Gastrocnemius medialis (tissue), 4 donors: ENCODE measurements around the gene MS4A1. TPM values are rescaled to one million over a fixed set of nuclear protein-coding genes. Genes with fewer than 3 reads are reported as not detected.

Experiments
- ATAC-seq, 2 donors: fragments of 150-250 bp; one replicate each; pipeline ENCODE4 v1.9.1; 2016
- DNase-seq, 2 donors: peaks; one replicate each; pipeline ENCODE4 v3.0.0-alpha.2; 2019
- H3K27ac ChIP-seq, 4 donors: fragments of 200-600 bp; sonication (generic); 1 replicate in 1 of 4; 2 replicates in 3 of 4; pipeline ENCODE4 v1.5.1; 2016 to 2018; ENCODE audit warnings: mild to moderate bottlenecking in 2 of 4, moderate library complexity in 1 of 4
- H3K27me3 ChIP-seq, 3 donors: fragments of 200-600 bp; sonication (generic) in 2 of 3; 1 replicate in 1 of 3; 2 replicates in 2 of 3; pipeline versions ENCODE4 v1.5.1 to v1.6.0; 2016 to 2019; ENCODE audit warnings: mild to moderate bottlenecking in 1 of 3, moderate library complexity in 1 of 3
- H3K36me3 ChIP-seq, 2 donors: fragments of 200-600 bp; sonication (generic) in 1 of 2; one replicate each; pipeline ENCODE4 v1.5.1; 2017 to 2018
- H3K4me1 ChIP-seq, 2 donors: fragments of 200-600 bp; sonication (generic) in 1 of 2; one replicate each; pipeline ENCODE4 v1.5.1; 2016 to 2017; ENCODE audit warnings: mild to moderate bottlenecking in 2 of 2
- H3K4me3 ChIP-seq, 4 donors: fragments of 200-600 bp; sonication (generic) in 3 of 4; 1 replicate in 1 of 4; 2 replicates in 3 of 4; pipeline ENCODE4 v1.5.1; 2016 to 2019; ENCODE audit warnings: mild to moderate bottlenecking in 2 of 4
- H3K9me3 ChIP-seq, 3 donors: fragments of 200-600 bp; sonication (generic) in 2 of 3; 1 replicate in 1 of 3; 2 replicates in 2 of 3; pipeline ENCODE4 v1.5.1; 2016 to 2019
- CTCF ChIP-seq, 5 experiments: fragments of 450-650 bp in 3 of 5; fragments of 200-600 bp in 2 of 5; sonication (generic) in 2 of 5; IDR thresholded peaks in 4 of 5; conservative IDR thresholded peaks in 1 of 5; 1 replicate in 4 of 5; 2 replicates in 1 of 5; pipeline ENCODE4 v1.5.1; 2016 to 2019; ENCODE audit warnings: antibody characterized with exemption in 5 of 5, mild to moderate bottlenecking in 3 of 5, moderate library complexity in 3 of 5
- POLR2A ChIP-seq, 2 donors: fragments of 450-650 bp; IDR thresholded peaks; one replicate each; pipeline ENCODE4 v1.6.1; 2017; ENCODE audit warnings: antibody characterized with exemption in 2 of 2, mild to moderate bottlenecking in 2 of 2, moderate library complexity in 2 of 2
- in situ Hi-C, 4 donors: fragments of 200-750 bp; cut with MboI; loops; one replicate each; pipeline versions ENCODE4 v1.15.0 to v1.8.0; 2017; ENCODE audit warnings: low sequenced_read_pairs in 4 of 4
- intact Hi-C: fragments of 100-400 bp; cut with DNase I; formaldehyde crosslinking; loops from one replicate; pipeline ENCODE4 v1.15.1; 2023; ENCODE audit warnings: low total_unique reads
- total RNA-seq, 4 donors: library from RNA; depleted of rRNA; stranded (reverse); fragments of >200 nt; gene quantifications; one replicate each; pipeline versions ENCODE4 v1.1.0 to v1.2.3, GENCODE V29; 2016

Gene MS4A1
- total RNA-seq, 4 donors from 2014 or later: 0.10 TPM; not detected in 3

- in situ Hi-C loops: no loop called here
- no peak overlapping the region for H3K27ac ChIP-seq
- ATAC-seq (no peak), DNase-seq (no peak)
- H3K36me3 ChIP-seq: no peaks in the 10 kb centered on the region
- H3K9me3 ChIP-seq: no peaks in the 10 kb centered on the region
- intact Hi-C loops: no loop called here
- no peaks in the 10 kb centered on the region for H3K4me1 ChIP-seq
- TF ChIP-seq CTCF (IDR thresholded peaks at IDR 0.05 in 4 of 5, conservative IDR thresholded peaks at IDR 0.05 in 1 of 5) (no peak), POLR2A (IDR thresholded peaks at IDR 0.05) (no peak)
- no peak overlapping the region for H3K4me3 ChIP-seq
- no peaks in the 10 kb centered on the region for H3K27me3 ChIP-seq
These were observed 1.4 kb upstream of the MS4A1 start for GRCh38 chr11:60454212-60454611.

- H3K27ac ChIP-seq: no peak overlapping the region
- ATAC-seq (no peak), DNase-seq (no peak)
- in situ Hi-C loops: no loop called here
- no peaks in the 10 kb centered on the region for H3K9me3 ChIP-seq
- no peaks in the 10 kb centered on the region for H3K27me3 ChIP-seq
- no peaks in the 10 kb centered on the region for H3K4me1 ChIP-seq
- H3K36me3 ChIP-seq: no peaks in the 10 kb centered on the region
- no peak overlapping the region for H3K4me3 ChIP-seq
- intact Hi-C loops: no loop called here
- TF ChIP-seq CTCF (IDR thresholded peaks at IDR 0.05 in 4 of 5, conservative IDR thresholded peaks at IDR 0.05 in 1 of 5): no peak
- no peak for TF ChIP-seq POLR2A (IDR thresholded peaks at IDR 0.05)
These were observed 1.9 kb downstream of the MS4A1 start for GRCh38 chr11:60457576-60457975.

DNA sequence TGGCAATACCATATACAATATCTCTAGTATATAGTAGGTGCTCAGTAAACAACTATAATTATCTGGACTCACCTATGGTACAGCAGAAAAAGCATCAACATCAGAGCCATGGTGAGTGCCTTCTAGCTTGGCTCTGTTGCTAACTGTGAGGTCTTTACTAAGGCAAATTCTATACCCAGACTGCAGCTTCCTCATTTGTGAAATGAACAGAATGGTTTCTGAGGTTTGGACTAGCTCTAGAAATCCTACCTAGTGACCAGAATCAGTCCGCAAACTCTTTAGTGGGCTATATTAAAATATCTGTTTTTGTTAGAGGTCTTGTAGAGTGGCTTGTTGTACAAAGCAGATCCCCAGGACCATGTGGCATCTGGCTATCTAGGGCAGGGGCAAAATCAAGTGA, 3.7 kb downstream of the MS4A1 start:
- DNase-seq (no peak), ATAC-seq (no peak)
- no peak overlapping the region for H3K27ac ChIP-seq
- TF ChIP-seq CTCF (IDR thresholded peaks at IDR 0.05 in 4 of 5, conservative IDR thresholded peaks at IDR 0.05 in 1 of 5) (no peak), POLR2A (IDR thresholded peaks at IDR 0.05) (no peak)
- no peaks in the 10 kb centered on the region for H3K27me3 ChIP-seq
- no peak overlapping the region for H3K4me3 ChIP-seq
- in situ Hi-C loops: no loop called here
- intact Hi-C loops: no loop called here
- H3K36me3 ChIP-seq: no peaks in the 10 kb centered on the region
- no peaks in the 10 kb centered on the region for H3K9me3 ChIP-seq
- H3K4me1 ChIP-seq: no peaks in the 10 kb centered on the region

GRCh38 chr11:60468829-60469228, 13.2 kb downstream of the MS4A1 start:
- ATAC-seq: no peak
- intact Hi-C loops (no loop called here), in situ Hi-C loops (no loop called here)
- Histone ChIP-seq H3K27me3 (no peaks in the 10 kb centered on the region), H3K36me3 (no peaks in the 10 kb centered on the region), H3K9me3 (no peaks in the 10 kb centered on the region), H3K4me1 (no peaks in the 10 kb centered on the region), H3K27ac (no peak overlapping the region), H3K4me3 (no peak overlapping the region)
- no peak for DNase-seq
- no peak for TF ChIP-seq CTCF (IDR thresholded peaks at IDR 0.05 in 4 of 5, conservative IDR thresholded peaks at IDR 0.05 in 1 of 5)
- no peak for TF ChIP-seq POLR2A (IDR thresholded peaks at IDR 0.05)

- no peaks in the 10 kb centered on the region for H3K36me3 ChIP-seq
- no peak overlapping the region for H3K4me3 ChIP-seq
- no peaks in the 10 kb centered on the region for H3K27me3 ChIP-seq
- no peak overlapping the region for H3K27ac ChIP-seq
- intact Hi-C loops (no loop called here), in situ Hi-C loops (no loop called here)
- no peaks in the 10 kb centered on the region for H3K9me3 ChIP-seq
- TF ChIP-seq POLR2A (IDR thresholded peaks at IDR 0.05): no peak
- TF ChIP-seq CTCF (IDR thresholded peaks at IDR 0.05 in 4 of 5, conservative IDR thresholded peaks at IDR 0.05 in 1 of 5): no peak
- no peak for ATAC-seq
- no peak for DNase-seq
- no peaks in the 10 kb centered on the region for H3K4me1 ChIP-seq
These were observed 14.1 kb downstream of the MS4A1 start for GRCh38 chr11:60469723-60470122.
